ENCODE data around the gene FAM3A. TPM values are rescaled to one million over a fixed set of nuclear protein-coding genes. Genes with fewer than 3 reads are reported as not detected.

FAM3A gene
- total and polyA plus RNA-seq, 8 donors, result 27.1 to 45.3 (median 34.8) TPM

DNA sequence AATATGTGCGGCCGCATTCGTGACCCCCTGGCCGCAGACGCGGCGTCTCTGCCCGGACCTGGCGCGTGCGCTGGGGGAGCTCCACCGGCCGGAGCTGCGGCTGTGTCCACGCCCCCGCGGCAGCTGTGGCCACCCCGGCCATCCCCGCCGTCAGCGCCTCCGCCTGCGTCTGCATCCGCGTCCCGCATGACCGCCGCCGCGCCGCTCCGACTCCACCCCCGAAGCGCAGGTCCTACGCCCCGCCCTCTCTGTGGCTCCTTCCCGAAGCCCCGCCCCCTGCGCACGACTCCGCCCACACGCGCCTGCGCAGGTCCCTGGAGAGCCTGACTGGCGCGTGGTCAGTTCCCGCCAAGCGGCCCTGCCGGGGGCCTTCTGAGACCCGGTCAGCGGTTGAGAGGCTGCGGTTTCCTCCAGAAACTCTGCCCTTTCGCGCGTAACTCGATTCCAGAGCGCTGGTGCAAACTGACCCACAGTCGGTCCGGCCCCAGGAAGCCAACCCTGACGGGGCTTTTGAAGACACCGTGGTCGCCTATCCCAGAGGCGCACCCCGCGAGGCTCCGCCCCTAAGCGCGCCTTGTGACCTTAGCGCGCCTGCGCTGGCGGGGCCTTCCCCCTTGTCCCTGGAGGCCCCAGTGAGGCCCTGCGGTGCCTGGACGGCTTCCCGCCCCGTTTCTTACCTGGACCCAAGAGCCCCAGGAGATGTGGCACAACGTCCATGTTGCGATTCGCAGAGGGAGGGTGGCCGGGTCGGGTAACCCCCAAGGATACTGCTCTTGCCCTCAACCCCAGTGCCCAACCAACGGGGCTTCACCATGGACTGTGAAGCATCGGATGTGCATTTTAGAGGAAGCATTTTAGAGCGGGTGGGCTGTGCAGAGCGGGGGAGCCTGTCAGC lies 37.1 kb downstream of the FAM3A start, which contains the start of gene LAGE3:
LAGE3 (minus strand) TSS at position 554 of the 895 bp plus-strand sequence; CDS start at position 188, 366 bp downstream.
- Histone ChIP-seq H3K4me1 (peaks cover 0 to 10% of the 10 kb centered on the region in 2 donors), H3K27ac (peak within 1 kb of the TSS; percentile 69 to 84), H3K27me3 (no peaks in the 10 kb centered on the region), H3K9me3 (no peaks in the 10 kb centered on the region), H3K36me3 (peaks cover 0 to 6% of the 10 kb centered on the region in 2 donors), H3K4me3 (peak within 1 kb of the TSS; percentile 23 to 43)
- TF ChIP-seq, protein P1, sequence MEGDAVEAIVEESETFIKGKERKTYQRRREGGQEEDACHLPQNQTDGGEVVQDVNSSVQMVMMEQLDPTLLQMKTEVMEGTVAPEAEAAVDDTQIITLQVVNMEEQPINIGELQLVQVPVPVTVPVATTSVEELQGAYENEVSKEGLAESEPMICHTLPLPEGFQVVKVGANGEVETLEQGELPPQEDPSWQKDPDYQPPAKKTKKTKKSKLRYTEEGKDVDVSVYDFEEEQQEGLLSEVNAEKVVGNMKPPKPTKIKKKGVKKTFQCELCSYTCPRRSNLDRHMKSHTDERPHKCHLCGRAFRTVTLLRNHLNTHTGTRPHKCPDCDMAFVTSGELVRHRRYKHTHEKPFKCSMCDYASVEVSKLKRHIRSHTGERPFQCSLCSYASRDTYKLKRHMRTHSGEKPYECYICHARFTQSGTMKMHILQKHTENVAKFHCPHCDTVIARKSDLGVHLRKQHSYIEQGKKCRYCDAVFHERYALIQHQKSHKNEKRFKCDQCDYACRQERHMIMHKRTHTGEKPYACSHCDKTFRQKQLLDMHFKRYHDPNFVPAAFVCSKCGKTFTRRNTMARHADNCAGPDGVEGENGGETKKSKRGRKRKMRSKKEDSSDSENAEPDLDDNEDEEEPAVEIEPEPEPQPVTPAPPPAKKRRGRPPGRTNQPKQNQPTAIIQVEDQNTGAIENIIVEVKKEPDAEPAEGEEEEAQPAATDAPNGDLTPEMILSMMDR (IDR thresholded peaks at IDR 0.05), result no peak
- ATAC-seq (peak; percentile 98), DNase-seq (peak; percentile 79 to 97 (median 94))
- intact Hi-C loops (cut with DNase I), result no loop called here

DNA sequence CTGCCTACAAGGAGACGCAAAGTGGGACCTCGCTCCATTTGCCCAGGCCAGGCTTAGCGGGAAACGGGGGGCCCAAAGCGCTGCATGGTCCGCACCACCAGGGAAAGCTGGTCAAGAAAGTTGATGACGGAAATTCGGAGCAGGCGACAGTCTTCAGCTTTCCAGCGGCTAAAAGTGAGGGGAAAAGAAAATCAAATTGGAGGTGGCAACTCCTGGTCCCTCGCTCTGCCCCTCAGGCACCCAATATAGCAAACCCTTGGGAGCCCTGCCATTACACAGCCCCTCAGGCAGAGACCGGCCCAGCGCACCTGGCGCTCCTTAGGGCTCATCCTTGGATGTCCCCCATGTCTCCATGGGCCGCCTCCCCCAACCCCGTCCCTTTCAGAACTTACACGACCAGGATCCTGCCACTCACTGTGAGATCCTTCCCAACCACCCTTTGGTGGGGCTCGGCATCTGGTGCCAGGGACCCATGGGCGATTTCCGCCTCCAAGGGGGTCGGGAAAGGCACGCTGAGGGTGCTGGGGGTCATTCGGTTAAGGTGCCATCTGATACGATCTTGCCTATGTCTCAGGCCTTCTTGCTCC lies 38.0 kb downstream of the FAM3A start:
- TF ChIP-seq, protein P1 (IDR thresholded peaks at IDR 0.05), result no peak
- intact Hi-C loops (cut with DNase I), result no loop called here
- peak overlapping the region; percentile 22 to 43 for H3K4me3 ChIP-seq

DNA sequence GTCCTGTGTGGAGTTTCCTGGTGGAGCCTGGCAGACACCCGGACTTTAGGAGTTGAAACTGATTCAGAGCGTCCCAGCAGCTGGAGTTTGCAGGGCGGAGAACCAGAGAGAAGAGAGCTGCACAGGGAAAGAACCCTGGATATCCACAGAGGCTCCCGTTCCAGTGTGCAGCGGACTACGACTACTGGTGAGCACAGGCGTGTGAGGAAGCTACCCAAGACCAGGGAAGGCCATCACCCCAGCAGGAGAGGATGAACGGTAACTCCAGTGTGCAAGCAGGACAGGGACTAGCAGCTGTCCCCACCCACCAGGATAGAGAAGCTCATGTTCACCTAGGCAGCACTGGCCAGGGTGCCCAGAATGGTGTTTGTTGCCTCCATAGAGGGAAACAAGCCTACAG lies 39.2 kb downstream of the FAM3A start:
- H3K27me3 ChIP-seq, result no peaks in the 10 kb centered on the region
- ATAC-seq (no peak), DNase-seq (no peak)
- H3K27ac ChIP-seq, result no peak overlapping the region
- H3K4me1 ChIP-seq, result peaks cover 0 to 10% of the 10 kb centered on the region in 2 donors
- H3K9me3 ChIP-seq, result no peaks in the 10 kb centered on the region
- peaks cover 0 to 6% of the 10 kb centered on the region in 2 donors for H3K36me3 ChIP-seq
- TF ChIP-seq, protein P1 (IDR thresholded peaks at IDR 0.05), result no peak
- intact Hi-C loops (cut with DNase I), result no loop called here
- no peak overlapping the region for H3K4me3 ChIP-seq

More for the DNA sequence above, 38.0 kb downstream of the FAM3A start:
- Histone ChIP-seq H3K27ac (peak overlapping the region in 1 of 2 donors; percentile 84), H3K36me3 (peaks cover 0 to 3% of the 10 kb centered on the region in 2 donors), H3K27me3 (no peaks in the 10 kb centered on the region), H3K9me3 (no peaks in the 10 kb centered on the region), H3K4me1 (peaks cover 0 to 10% of the 10 kb centered on the region in 2 donors)
- DNase-seq (no peak), ATAC-seq (no peak)

DNA sequence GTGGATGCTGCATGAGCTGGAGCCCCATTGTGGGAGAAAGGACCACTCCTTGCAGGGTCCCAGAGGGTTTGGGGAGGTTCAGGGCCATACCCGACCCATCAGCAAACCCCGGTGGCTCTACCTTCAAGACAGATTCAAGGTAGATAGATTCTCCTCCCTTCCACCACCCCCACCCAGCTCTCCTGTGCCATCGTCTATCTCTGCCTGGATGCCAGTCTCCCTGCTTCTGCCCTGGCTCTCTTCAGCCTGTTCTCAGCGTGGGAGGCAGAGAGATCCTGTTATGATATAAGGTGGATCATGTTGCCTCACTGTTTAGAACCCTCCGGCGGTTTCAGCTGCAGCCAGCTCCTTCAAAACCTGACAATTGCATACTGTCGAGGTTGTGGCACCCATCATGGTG lies 42.3 kb downstream of the FAM3A start:
- Histone ChIP-seq H3K9me3 (no peaks in the 10 kb centered on the region), H3K27ac (no peak overlapping the region), H3K4me1 (peaks cover 0 to 5% of the 10 kb centered on the region in 2 donors), H3K27me3 (no peaks in the 10 kb centered on the region), H3K4me3 (no peak overlapping the region), H3K36me3 (peaks cover 0 to 37% of the 10 kb centered on the region in 2 donors)
- DNase-seq, result no peak
- no peak for ATAC-seq
- intact Hi-C loops (cut with DNase I), result no loop called here
- TF ChIP-seq, protein P1 (IDR thresholded peaks at IDR 0.05), result no peak
